HUES64 (cell line): Measurements from ENCODE around the gene JAZF1.

Experiments used
- H3K27ac ChIP-seq: 2 replicates; pipeline ENCODE4 v1.7.0; 2013; ENCODE audit warnings: low read depth, low read length, inconsistent platforms
- H3K27me3 ChIP-seq: 2 replicates; pipeline ENCODE4 v1.6.1; 2013; ENCODE audit warnings: mild to moderate bottlenecking, low read length; ENCODE audit not compliant: insufficient read depth
- H3K36me3 ChIP-seq: 2 replicates; pipeline ENCODE4 v1.6.1; 2013; ENCODE audit warnings: mild to moderate bottlenecking, low read length; ENCODE audit not compliant: insufficient read depth
- H3K4me1 ChIP-seq: 2 replicates; pipeline ENCODE4 v1.6.1; 2013; ENCODE audit warnings: mild to moderate bottlenecking, low read length, moderate library complexity; ENCODE audit not compliant: insufficient read depth
- H3K4me3 ChIP-seq: 2 replicates; pipeline ENCODE4 v1.5.1; 2013; ENCODE audit warnings: mild to moderate bottlenecking, low read length, moderate library complexity
- H3K9ac ChIP-seq: 2 replicates; pipeline ENCODE4 v1.6.1; 2013; ENCODE audit warnings: mild to moderate bottlenecking, low read depth, low read length
- H3K9me3 ChIP-seq: 2 replicates; pipeline ENCODE4 v1.6.1; 2013; ENCODE audit warnings: low read depth, low read length; ENCODE audit not compliant: insufficient read depth
- WGBS: fragments of 150-250, 120-280 bp; methylation state at CpG from one replicate; pipeline ENCODE4 v1.1.7; 2013; ENCODE audit warnings: missing lambda C conversion rate; 5-methylcytosine and 5-hydroxymethylcytosine counted together

The JAZF1 gene

DNA sequence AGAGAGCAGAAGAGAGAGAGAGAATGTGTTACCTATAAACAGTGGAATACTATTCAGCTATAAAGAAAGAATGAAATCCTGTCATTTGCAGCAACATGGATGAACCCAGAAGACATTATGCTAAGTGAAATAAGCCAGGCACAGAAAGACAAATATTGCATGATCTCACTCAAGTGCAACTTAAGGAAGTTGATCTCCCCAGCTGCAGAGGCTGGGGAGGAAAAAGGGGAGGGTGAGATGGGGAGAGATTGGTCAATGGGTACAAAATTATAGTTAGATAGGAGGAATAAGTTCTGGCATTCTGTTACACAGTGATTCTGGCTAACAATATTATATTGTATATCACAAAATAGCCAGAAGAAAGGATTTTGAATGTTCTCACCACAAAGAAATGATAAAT, 11.2 kb upstream of the JAZF1 start:
- no peaks in the 10 kb centered on the region for H3K36me3 ChIP-seq
- H3K27ac ChIP-seq, result no peak overlapping the region

DNA sequence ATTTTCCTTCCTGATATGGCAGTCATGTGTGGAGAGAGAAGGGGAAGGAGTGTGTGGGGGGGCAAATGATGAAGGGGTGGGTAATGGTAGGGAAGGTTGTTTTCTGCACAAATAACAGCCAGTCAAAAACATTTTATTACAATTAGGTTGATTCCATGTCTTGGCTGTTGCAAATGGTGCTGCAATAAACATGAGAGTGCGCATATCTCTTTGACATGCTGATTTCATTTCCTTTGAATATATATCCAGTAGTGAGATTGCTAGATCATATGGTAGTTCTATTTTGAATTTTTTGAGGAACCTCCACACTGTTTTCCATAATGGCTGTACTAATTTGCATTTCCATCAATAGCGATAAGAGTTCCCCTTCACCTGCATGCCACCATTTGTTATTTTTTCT, 10.6 kb upstream of the JAZF1 start:
- no peaks in the 10 kb centered on the region for H3K27me3 ChIP-seq
- H3K9ac ChIP-seq, result no peak overlapping the region
- H3K36me3 ChIP-seq, result no peaks in the 10 kb centered on the region
- WGBS, result 83% methylated on average over 1 of the region's 2 CpGs
- H3K4me3 ChIP-seq, result no peak overlapping the region
- no peaks in the 10 kb centered on the region for H3K9me3 ChIP-seq
- H3K4me1 ChIP-seq, result peaks cover 22% of the 10 kb centered on the region
- H3K27ac ChIP-seq, result no peak overlapping the region

More for the DNA sequence above, 11.2 kb upstream of the JAZF1 start:
- Histone ChIP-seq H3K9ac (no peak overlapping the region), H3K4me3 (no peak overlapping the region), H3K27me3 (no peaks in the 10 kb centered on the region), H3K9me3 (no peaks in the 10 kb centered on the region), H3K4me1 (peaks cover 22% of the 10 kb centered on the region)

DNA sequence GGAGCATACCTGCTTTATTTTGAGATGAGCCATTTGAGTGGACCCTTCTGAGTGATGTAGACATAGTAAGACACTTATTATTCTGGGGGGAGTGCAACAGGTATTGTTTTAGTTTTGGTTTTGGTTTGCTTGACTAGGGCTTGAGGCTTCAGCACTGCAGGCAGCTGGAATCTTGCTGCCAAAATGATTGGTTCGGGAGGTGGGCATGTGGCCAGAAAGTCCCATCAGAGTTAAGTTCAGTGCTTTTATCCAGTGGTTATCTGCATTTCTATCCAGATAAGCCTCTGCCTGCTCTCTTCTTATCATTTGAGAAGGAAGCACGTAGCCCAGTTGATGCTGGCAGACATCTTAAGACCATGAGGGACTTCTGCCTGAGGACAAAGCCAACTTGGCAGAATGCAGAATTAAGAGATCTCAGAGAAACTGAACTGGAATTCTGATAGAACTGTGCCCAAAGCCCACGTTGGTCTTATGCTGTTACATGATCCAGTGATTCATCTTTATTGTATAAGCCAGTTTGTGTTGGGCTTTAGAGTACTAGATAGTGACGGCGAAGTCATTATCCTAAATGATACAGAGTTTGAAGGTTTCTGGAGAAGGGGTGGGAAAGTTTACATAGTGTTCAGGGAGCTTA, 9.6 kb upstream of the JAZF1 start:
- Histone ChIP-seq H3K36me3 (no peaks in the 10 kb centered on the region), H3K4me3 (no peak overlapping the region), H3K27me3 (no peaks in the 10 kb centered on the region), H3K4me1 (peaks cover 22% of the 10 kb centered on the region), H3K9ac (no peak overlapping the region), H3K9me3 (no peaks in the 10 kb centered on the region), H3K27ac (no peak overlapping the region)
- WGBS, result 84% methylated on average over 5 of the region's 5 CpGs

DNA sequence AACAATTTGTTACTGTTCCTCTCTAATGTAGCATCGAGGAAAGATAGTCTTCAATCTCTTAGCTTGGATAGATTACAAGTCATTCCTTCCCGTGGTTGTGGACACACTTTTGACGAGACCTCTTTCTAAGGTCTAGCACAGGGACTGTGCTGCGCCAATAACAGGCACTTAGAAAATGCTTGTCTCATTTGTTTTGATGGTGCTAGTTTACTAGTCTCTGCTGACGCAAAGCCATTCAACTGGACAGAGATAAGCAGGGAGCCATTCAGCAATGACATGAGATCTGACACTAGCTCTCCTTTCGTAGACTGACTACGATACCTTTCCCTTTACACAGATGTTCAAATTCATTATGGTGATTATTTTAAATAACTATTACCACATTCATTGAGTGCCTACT, 6.4 kb upstream of the JAZF1 start:
- peaks cover under 1% of the 10 kb centered on the region; the same call in 1 of the 2 replicates for H3K27me3 ChIP-seq
- peaks cover 14% of the 10 kb centered on the region; the same call in 1 of the 2 replicates for H3K4me1 ChIP-seq
- no peak overlapping the region for H3K9ac ChIP-seq
- no peak overlapping the region for H3K4me3 ChIP-seq
- whole genome bisulfite sequencing, result 97% methylated on average over 6 of the region's 7 CpGs
- no peak overlapping the region for H3K27ac ChIP-seq
- H3K36me3 ChIP-seq, result no peaks in the 10 kb centered on the region
- H3K9me3 ChIP-seq, result no peaks in the 10 kb centered on the region

DNA sequence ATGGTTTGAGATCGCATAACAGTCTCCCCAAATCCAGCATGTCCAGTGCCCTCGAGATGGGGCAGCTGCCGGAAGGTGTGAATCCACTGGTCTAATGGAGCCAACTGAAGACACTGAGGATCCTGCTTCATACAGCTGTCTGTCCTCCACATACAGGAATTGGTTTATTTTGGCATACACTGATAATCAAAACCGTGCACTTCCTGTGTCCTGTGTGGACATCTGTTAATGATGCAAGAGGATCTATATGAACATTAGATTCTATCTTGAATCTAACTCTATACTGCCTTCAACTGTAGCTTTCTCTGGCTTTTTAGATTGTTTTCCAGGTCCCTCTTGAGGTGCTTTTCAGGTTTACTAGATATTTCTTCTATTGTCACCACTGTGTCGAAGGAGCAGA, 3.0 kb upstream of the JAZF1 start:
- no peak overlapping the region for H3K9ac ChIP-seq
- WGBS, result 95% methylated on average over 5 of the region's 5 CpGs
- H3K9me3 ChIP-seq, result no peaks in the 10 kb centered on the region
- no peak overlapping the region for H3K27ac ChIP-seq
- peaks cover 16% of the 10 kb centered on the region for H3K27me3 ChIP-seq
- H3K4me3 ChIP-seq, result no peak overlapping the region
- no peaks in the 10 kb centered on the region for H3K36me3 ChIP-seq
- H3K4me1 ChIP-seq, result peaks cover 19% of the 10 kb centered on the region

DNA sequence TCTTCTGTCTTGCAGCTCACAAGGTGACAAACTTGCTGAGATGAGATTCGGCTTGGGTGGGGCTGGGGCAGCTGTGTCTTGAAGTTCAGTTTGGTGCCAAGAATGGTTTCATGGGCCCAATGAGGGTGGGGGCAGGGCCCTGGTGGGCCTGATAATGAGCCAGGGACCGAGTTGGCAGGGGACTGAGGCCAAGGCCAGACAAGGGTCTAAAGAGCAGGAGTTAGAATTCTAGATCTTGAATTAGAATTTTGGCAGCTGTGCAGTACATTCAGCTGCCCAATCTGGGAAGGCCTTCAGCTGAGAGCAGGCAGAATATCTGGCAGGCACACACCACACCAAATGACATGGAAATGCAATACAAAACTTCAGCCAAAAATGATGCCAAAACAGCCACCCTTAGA, 1.5 kb upstream of the JAZF1 start:
- Histone ChIP-seq H3K36me3 (no peaks in the 10 kb centered on the region), H3K27ac (no peak overlapping the region), H3K9me3 (no peaks in the 10 kb centered on the region), H3K4me3 (no peak overlapping the region), H3K27me3 (peaks cover 24% of the 10 kb centered on the region), H3K4me1 (peaks cover 20% of the 10 kb centered on the region), H3K9ac (no peak overlapping the region)
- WGBS, result 70% methylated on average over 2 of the region's 2 CpGs

DNA sequence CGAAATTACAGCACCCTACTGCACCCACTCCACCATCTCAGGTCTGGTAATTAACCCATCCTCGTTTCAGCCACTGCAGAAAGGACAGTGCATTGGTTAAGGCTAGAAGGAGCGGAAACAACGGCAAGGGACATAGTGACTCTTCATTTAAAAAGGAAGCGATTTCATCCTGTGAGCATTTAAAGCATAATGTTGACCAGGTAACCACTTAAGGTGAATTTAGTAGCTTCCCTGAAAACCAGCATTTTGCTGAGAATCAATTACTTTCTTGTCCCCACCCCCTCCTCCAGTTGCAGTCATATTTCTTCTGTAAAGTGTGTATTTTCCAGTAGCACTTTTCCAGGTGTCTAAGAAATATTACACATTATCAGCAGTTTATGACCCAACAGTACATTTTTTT, 821 bp upstream of the JAZF1 start:
- WGBS, result 80% methylated on average over 5 of the region's 5 CpGs
- Histone ChIP-seq H3K4me1 (peaks cover 22% of the 10 kb centered on the region), H3K36me3 (no peaks in the 10 kb centered on the region), H3K9ac (no peak overlapping the region), H3K9me3 (no peaks in the 10 kb centered on the region), H3K27ac (no peak overlapping the region), H3K27me3 (peaks cover 24% of the 10 kb centered on the region), H3K4me3 (peak overlapping the region; percentile 68)

DNA sequence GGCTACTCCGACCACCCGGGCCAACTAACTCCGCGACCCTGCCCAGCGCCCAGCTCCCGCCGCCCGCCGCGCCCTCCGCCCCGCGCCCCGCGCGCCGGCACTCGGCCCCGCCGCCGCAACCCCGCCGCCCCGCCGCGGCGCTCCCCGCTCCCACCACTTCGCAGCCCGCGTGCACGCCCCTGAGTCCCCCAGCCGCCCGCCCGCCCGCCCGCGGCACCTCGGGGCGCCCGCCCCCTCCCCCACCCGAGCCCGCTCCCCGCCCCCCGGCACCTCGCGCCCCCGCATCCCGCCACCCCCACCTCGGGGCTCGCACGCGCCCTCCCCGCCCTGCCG, 598 bp downstream of the JAZF1 start:
- WGBS, result under 1% methylated on average over 37 of the region's 55 CpGs
- Histone ChIP-seq H3K27ac (no peak overlapping the region; the same call in 1 of the 2 replicates), H3K36me3 (no peaks in the 10 kb centered on the region), H3K4me3 (peak overlapping the region; percentile 65), H3K4me1 (peaks cover 30% of the 10 kb centered on the region), H3K9me3 (no peaks in the 10 kb centered on the region), H3K27me3 (peaks cover 24% of the 10 kb centered on the region), H3K9ac (no peak overlapping the region)

DNA sequence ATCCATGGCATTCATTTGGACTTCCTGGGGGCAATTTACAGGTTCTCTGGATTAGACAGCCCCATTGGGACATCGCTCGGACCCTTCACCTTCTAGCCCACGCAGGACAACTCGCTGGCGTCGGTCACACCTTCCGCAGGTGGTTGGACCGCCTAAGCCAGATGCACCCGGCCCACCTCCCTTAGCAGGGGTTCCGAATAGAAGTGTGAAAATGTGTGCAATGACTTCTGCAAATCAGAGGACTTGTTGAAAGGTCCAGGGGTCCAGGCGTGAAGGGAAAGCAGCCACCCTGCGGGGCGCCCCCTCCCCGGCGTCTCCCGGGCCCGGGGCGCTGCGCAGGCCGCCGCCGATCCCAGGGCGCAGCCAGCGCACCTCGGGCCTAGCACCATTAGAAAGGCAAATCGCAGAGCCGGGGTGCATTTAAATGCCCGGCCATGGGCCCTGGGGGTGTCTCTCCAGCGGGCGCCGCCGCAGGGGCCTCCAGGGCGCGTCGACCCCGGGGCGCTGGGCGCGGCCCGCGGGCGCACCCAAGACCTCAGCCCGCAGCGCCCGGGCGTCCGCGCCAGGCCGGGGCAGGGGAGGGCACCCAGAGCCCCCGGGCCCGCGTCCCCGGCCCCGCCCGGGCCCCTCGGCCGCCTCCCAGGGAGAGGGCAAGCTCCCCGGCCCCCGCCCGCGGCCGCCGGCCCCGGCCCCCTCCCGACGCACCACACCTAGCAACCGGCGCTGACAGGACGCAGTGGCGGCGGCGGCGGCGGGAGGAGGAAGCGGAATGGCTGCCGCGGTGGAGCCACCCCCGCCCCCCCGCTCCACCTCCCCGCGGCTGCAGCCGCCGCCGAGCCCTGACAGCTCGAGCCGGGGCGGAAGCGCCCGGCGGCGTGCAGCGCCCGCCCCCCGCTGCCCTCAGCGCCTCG, 1.2 kb downstream of the JAZF1 start:
- H3K4me1 ChIP-seq, result peaks cover 30% of the 10 kb centered on the region
- WGBS, result 2% methylated on average over 92 of the region's 96 CpGs
- no peaks in the 10 kb centered on the region for H3K9me3 ChIP-seq
- peaks cover 24% of the 10 kb centered on the region for H3K27me3 ChIP-seq
- H3K27ac ChIP-seq, result no peak overlapping the region
- H3K9ac ChIP-seq, result no peak overlapping the region; the same call in 1 of the 2 replicates
- H3K36me3 ChIP-seq, result no peaks in the 10 kb centered on the region
- peak overlapping the region; percentile 58 for H3K4me3 ChIP-seq

DNA sequence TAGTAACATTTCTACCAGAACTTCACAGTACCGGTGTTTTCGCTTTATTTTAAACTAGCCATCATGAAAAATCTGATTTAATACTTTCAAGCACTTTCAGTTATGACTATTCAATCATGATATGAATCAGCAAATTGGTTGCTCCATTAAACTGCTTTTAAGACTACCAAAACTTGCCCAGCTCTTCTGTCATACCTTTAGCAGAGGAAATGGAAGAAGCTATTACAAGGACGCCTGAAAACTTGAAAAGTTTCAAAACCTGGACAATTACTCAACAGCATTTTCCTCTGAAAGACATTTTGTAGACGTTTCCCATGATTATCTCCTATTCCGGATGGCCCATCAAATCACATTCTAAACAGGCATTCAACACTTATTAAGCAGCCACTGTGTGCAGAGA, 2.0 kb downstream of the JAZF1 start:
- WGBS, result 80% methylated on average over 5 of the region's 5 CpGs

DNA sequence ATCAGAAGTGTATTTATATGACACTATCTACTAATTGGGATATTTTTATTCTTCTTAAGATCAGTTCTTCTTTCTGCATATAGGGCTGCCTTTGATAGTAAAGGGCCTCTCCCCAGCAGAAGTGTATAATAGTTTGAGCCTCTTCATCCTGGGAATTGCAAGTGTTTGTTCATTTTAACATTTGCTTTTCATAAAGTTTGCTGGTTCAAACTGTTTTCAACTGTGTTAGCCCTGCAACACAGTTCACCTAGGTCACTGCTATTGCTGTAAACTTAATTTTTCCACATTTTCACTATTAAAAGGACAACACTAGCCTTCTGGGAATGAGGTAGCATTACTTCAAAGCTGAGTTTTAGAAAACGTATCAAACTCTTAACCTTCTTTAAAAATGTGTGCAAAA, 2.8 kb downstream of the JAZF1 start:
- 100% methylated on average over 1 of the region's 1 CpG for WGBS
- Histone ChIP-seq H3K27me3 (peaks cover 24% of the 10 kb centered on the region), H3K4me3 (no peak overlapping the region), H3K9ac (no peak overlapping the region), H3K4me1 (peaks cover 39% of the 10 kb centered on the region), H3K9me3 (no peaks in the 10 kb centered on the region), H3K27ac (no peak overlapping the region), H3K36me3 (no peaks in the 10 kb centered on the region)

More for the DNA sequence above, 2.0 kb downstream of the JAZF1 start:
- Histone ChIP-seq H3K27me3 (peaks cover 24% of the 10 kb centered on the region), H3K4me1 (peaks cover 32% of the 10 kb centered on the region), H3K9me3 (no peaks in the 10 kb centered on the region), H3K36me3 (no peaks in the 10 kb centered on the region), H3K4me3 (peak overlapping the region; percentile 58), H3K9ac (no peak overlapping the region), H3K27ac (no peak overlapping the region)
